Neural cell (in vitro differentiated cells): Measurements from ENCODE around the gene SEPTIN5. TPM values are rescaled to one million over a fixed set of nuclear protein-coding genes. Genes with fewer than 3 reads are reported as not detected.

Experiments used
- H2AFZ ChIP-seq: fragments of 200-600, 300-800 bp; sonication (generic), shearing (Covaris generic); 2 replicates; pipeline ENCODE4 v1.6.0; 2014; ENCODE audit warnings: low read depth, mild to moderate bottlenecking, antibody characterized with exemption, low read length, moderate library complexity
- H3F3A ChIP-seq: fragments of 200-600 bp; shearing (Covaris generic); 2 replicates; pipeline ENCODE4 v1.6.1; 2016; ENCODE audit warnings: mild to moderate bottlenecking, moderate library complexity, mixed read lengths, antibody characterized with exemption, low read length; ENCODE audit not compliant: insufficient read depth, poor library complexity, severe bottlenecking
- H3K27ac ChIP-seq: fragments of 200-600, 300-800 bp; sonication (generic), shearing (Covaris generic); 2 replicates; pipeline ENCODE4 v1.5.1; 2014; ENCODE audit warnings: mild to moderate bottlenecking, low read length, moderate library complexity
- H3K27me3 ChIP-seq: fragments of 300-800, 200-600 bp; sonication (generic), shearing (Covaris generic); 2 replicates; pipeline ENCODE4 v1.6.0; 2014; ENCODE audit warnings: mild to moderate bottlenecking, low read depth, low read length, moderate library complexity; ENCODE audit not compliant: insufficient read depth
- H3K36me3 ChIP-seq: fragments of 300-800, 200-600 bp; sonication (generic), shearing (Covaris generic); 2 replicates; pipeline ENCODE4 v1.5.1; 2014; ENCODE audit warnings: mild to moderate bottlenecking, antibody characterized with exemption, low read length, moderate library complexity; ENCODE audit not compliant: insufficient read depth
- H3K4me2 ChIP-seq: fragments of 300-800, 200-600 bp; sonication (generic), shearing (Covaris generic); 2 replicates; pipeline ENCODE4 v1.6.0; 2014; ENCODE audit warnings: mild to moderate bottlenecking, low read length
- H3K4me3 ChIP-seq: fragments of 300-800, 200-600 bp; sonication (generic), shearing (Covaris generic); 2 replicates; pipeline ENCODE4 v1.5.1; 2014; ENCODE audit warnings: mild to moderate bottlenecking, low read length, moderate library complexity
- H3K79me2 ChIP-seq: fragments of 200-600 bp; shearing (Covaris generic); replicated peaks from 2 replicates; pipeline ENCODE4 v1.6.0; 2014; ENCODE audit warnings: mild to moderate bottlenecking, low read length, moderate library complexity; ENCODE audit not compliant: insufficient read depth
- H3K9ac ChIP-seq: fragments of 300-800, 200-600 bp; sonication (generic), shearing (Covaris generic); 2 replicates; pipeline ENCODE4 v1.6.1; 2016; ENCODE audit warnings: mild to moderate bottlenecking, low read length, mixed read lengths
- H3K9me2 ChIP-seq: fragments of 200-600 bp; shearing (Covaris generic); 2 replicates; pipeline ENCODE4 v1.6.1; 2016; ENCODE audit warnings: mild to moderate bottlenecking, low read length, mixed read lengths; ENCODE audit not compliant: insufficient read depth
- H3K9me3 ChIP-seq: fragments of 200-600, 300-800 bp; sonication (generic), shearing (Covaris generic); 2 replicates; pipeline ENCODE4 v1.6.1; 2016; ENCODE audit warnings: mild to moderate bottlenecking, mixed run types, low read length, moderate library complexity, mixed read lengths
- H4K20me1 ChIP-seq: fragments of 200-600 bp; shearing (Covaris generic); 2 replicates; pipeline ENCODE4 v1.6.1; 2016; ENCODE audit warnings: mild to moderate bottlenecking, mixed run types; ENCODE audit not compliant: insufficient read depth
- CTCF ChIP-seq: fragments of 450-650 bp; IDR thresholded peaks from 2 replicates; pipeline ENCODE4 v1.5.1; 2014; ENCODE audit warnings: antibody characterized with exemption, mild to moderate bottlenecking, moderate library complexity; ENCODE audit not compliant: poor library complexity, severe bottlenecking
- EP300 ChIP-seq: fragments of 450-650 bp; conservative IDR thresholded peaks from 2 replicates; pipeline ENCODE4 v1.6.1; 2014; ENCODE audit warnings: antibody characterized with exemption, mild to moderate bottlenecking, moderate library complexity; ENCODE audit not compliant: poor library complexity, severe bottlenecking
- EZH2 ChIP-seq: fragments of 200-600, 300-800 bp; shearing (Covaris generic), sonication (generic); IDR thresholded peaks from 2 replicates; pipeline ENCODE4 v1.6.1; 2014; ENCODE audit warnings: antibody characterized with exemption, low read length, borderline replicate concordance, mild to moderate bottlenecking; ENCODE audit not compliant: insufficient read depth, poor library complexity, severe bottlenecking
- MXI1 ChIP-seq: fragments of 450-650 bp; conservative IDR thresholded peaks from 2 replicates; pipeline ENCODE4 v1.6.1; 2014; ENCODE audit warnings: antibody characterized with exemption, mild to moderate bottlenecking; ENCODE audit not compliant: poor library complexity, severe bottlenecking
- POLR2AphosphoS5 ChIP-seq: IDR thresholded peaks from 2 replicates; pipeline ENCODE4 v1.6.1; 2012
- RAD21 ChIP-seq: fragments of 450-650 bp; conservative IDR thresholded peaks from 2 replicates; pipeline ENCODE4 v1.6.1; 2014; ENCODE audit warnings: antibody characterized with exemption, mild to moderate bottlenecking, moderate library complexity
- REST ChIP-seq: IDR thresholded peaks from 2 replicates; pipeline ENCODE4 v1.6.1; 2012; ENCODE audit warnings: borderline replicate concordance
- SMC3 ChIP-seq: fragments of 450-650 bp; conservative IDR thresholded peaks from 2 replicates; pipeline ENCODE4 v1.6.1; 2014; ENCODE audit warnings: antibody characterized with exemption, mild to moderate bottlenecking, moderate library complexity; ENCODE audit not compliant: poor library complexity
- TAF1 ChIP-seq: IDR thresholded peaks from 2 replicates; pipeline ENCODE4 v1.6.1; 2012; ENCODE audit warnings: low read depth
- polyA plus RNA-seq: library from polyadenylated mRNA; depleted of rRNA; stranded (reverse); fragments of >200 nt; gene quantifications from 2 replicates; pipeline ENCODE4 v1.2.3, GENCODE V29; 2014

The SEPTIN5 gene
- polyA plus RNA-seq, 1 donor from 2014 or later = 166 TPM

GRCh38 chr22:19669570-19669969 lies 44.7 kb upstream of the SEPTIN5 start:
- H3K4me3 ChIP-seq = no peak overlapping the region
- no peaks in the 10 kb centered on the region for H3F3A ChIP-seq

GRCh38 chr22:19671316-19671715 lies 43.0 kb upstream of the SEPTIN5 start:
- Histone ChIP-seq H4K20me1 (no peaks in the 10 kb centered on the region), H3K27ac (no peak overlapping the region), H3K36me3 (no peaks in the 10 kb centered on the region), H2AFZ (no peak overlapping the region), H3K9ac (no peak overlapping the region), H3K27me3 (no peaks in the 10 kb centered on the region), H3K4me3 (no peak overlapping the region), H3K9me3 (no peaks in the 10 kb centered on the region), H3K9me2 (no peaks in the 10 kb centered on the region), H3K4me2 (no peak overlapping the region), H3K79me2 (no peaks in the 10 kb centered on the region), H3F3A (no peaks in the 10 kb centered on the region)
- TF ChIP-seq EZH2 = no peak
- no peak for TF ChIP-seq CTCF
- no peak for TF ChIP-seq RAD21
- TF ChIP-seq POLR2AphosphoS5 = no peak
- no peak for TF ChIP-seq EP300
- TF ChIP-seq MXI1 = no peak
- TF ChIP-seq TAF1 = no peak
- TF ChIP-seq SMC3 = no peak
- TF ChIP-seq REST = no peak

More at GRCh38 chr22:19669570-19669969, 44.7 kb upstream of the SEPTIN5 start:
- Histone ChIP-seq H3K36me3 (no peaks in the 10 kb centered on the region), H4K20me1 (no peaks in the 10 kb centered on the region), H3K9me2 (no peaks in the 10 kb centered on the region), H3K9ac (no peak overlapping the region), H2AFZ (no peak overlapping the region), H3K27me3 (no peaks in the 10 kb centered on the region), H3K9me3 (no peaks in the 10 kb centered on the region), H3K79me2 (no peaks in the 10 kb centered on the region), H3K4me2 (no peak overlapping the region), H3K27ac (no peak overlapping the region)
- TF ChIP-seq CTCF = no peak
